SK-N-MC (cell line): ENCODE results near the gene GNAQ.

Source experiments
- EZH2 ChIP-seq: fragments of 200-600 bp; sonication (generic); IDR thresholded peaks from one replicate; pipeline ENCODE4 v1.6.1; 2017; ENCODE audit warnings: antibody characterized with exemption
- FOXP2 ChIP-seq: optimal IDR thresholded peaks from 2 replicates; pipeline ENCODE3; 2011; ENCODE audit warnings: mild to moderate bottlenecking, moderate library complexity; ENCODE audit not compliant: insufficient read depth; ENCODE audit errors: extremely low read length, control extremely low read depth
- POLR2AphosphoS5 ChIP-seq: IDR thresholded peaks from 2 replicates; pipeline ENCODE4 v1.6.1; 2012; ENCODE audit warnings: mild to moderate bottlenecking, low read depth, low read length, borderline replicate concordance

GRCh38 chr9:77887662-77888061 lies 143.9 kb downstream of the GNAQ start:
- TF ChIP-seq POLR2AphosphoS5 (no peak), EZH2 (no peak), FOXP2 (no peak)
